MV-4-11 (cell line): ENCODE measurements around the gene RIMBP2.

Experiments used
- DNase-seq: peaks from one replicate; lab custom pipeline; 2025; lab: John Stamatoyannopoulos, UW

Gene RIMBP2

GRCh38 chr12:130419116-130419515 is 297.0 kb downstream of the RIMBP2 start:
- no peak for DNase-seq

GRCh38 chr12:130418251-130418650 is 297.8 kb downstream of the RIMBP2 start:
- DNase-seq, result no peak

GRCh38 chr12:130414381-130414780 is 301.7 kb downstream of the RIMBP2 start:
- no peak for DNase-seq

- no peak for DNase-seq
Measured at GRCh38 chr12:130413909-130414308, 302.2 kb downstream of the RIMBP2 start.

GRCh38 chr12:130412384-130412783 is 303.7 kb downstream of the RIMBP2 start:
- DNase-seq, result no peak

- DNase-seq, result no peak
Measured at GRCh38 chr12:130405332-130405731, 310.8 kb downstream of the RIMBP2 start.

- no peak for DNase-seq
Measured at GRCh38 chr12:130401703-130402102, 314.4 kb downstream of the RIMBP2 start.

- DNase-seq, result no peak
Measured at GRCh38 chr12:130398100-130398848, 317.8 kb downstream of the RIMBP2 start.

GRCh38 chr12:130396667-130397066 is 319.4 kb downstream of the RIMBP2 start:
- no peak for DNase-seq

- no peak for DNase-seq
Measured at GRCh38 chr12:130394906-130395305, 321.2 kb downstream of the RIMBP2 start.

- DNase-seq, result no peak
Measured at GRCh38 chr12:130391186-130391585, 324.9 kb downstream of the RIMBP2 start.

- no peak for DNase-seq
Measured at GRCh38 chr12:130385193-130385592, 330.9 kb downstream of the RIMBP2 start.

- no peak for DNase-seq
Measured at GRCh38 chr12:130384234-130384633, 331.9 kb downstream of the RIMBP2 start.

GRCh38 chr12:130382818-130383217 is 333.3 kb downstream of the RIMBP2 start:
- DNase-seq, result no peak

- DNase-seq, result no peak
Measured at GRCh38 chr12:130375296-130376287, 340.5 kb downstream of the RIMBP2 start.

- no peak for DNase-seq
Measured at GRCh38 chr12:130374083-130374482, 342.0 kb downstream of the RIMBP2 start.

- no peak for DNase-seq
Measured at GRCh38 chr12:130372936-130373335, 343.2 kb downstream of the RIMBP2 start.

GRCh38 chr12:130371296-130371695 is 344.8 kb downstream of the RIMBP2 start:
- DNase-seq, result no peak

GRCh38 chr12:130369816-130370215 is 346.3 kb downstream of the RIMBP2 start:
- no peak for DNase-seq

GRCh38 chr12:130367523-130367922 is 348.6 kb downstream of the RIMBP2 start:
- DNase-seq, result no peak

GRCh38 chr12:130367003-130367402 is 349.1 kb downstream of the RIMBP2 start:
- no peak for DNase-seq

GRCh38 chr12:130366159-130366558 is 349.9 kb downstream of the RIMBP2 start:
- no peak for DNase-seq

- DNase-seq, result no peak
Measured at GRCh38 chr12:130364578-130364977, 351.5 kb downstream of the RIMBP2 start.
